Left ventricle myocardium inferior (tissue), 1 donor: Measurements from ENCODE around the gene ELMO1. TPM values are rescaled to one million over a fixed set of nuclear protein-coding genes. Genes with fewer than 3 reads are reported as not detected.

Source experiments
- DNase-seq: peaks from one replicate; pipeline ENCODE4 v3.0.0-alpha.2; 2020
- H3K27ac ChIP-seq: fragments of 200-600 bp; replicated peaks from 2 replicates; pipeline ENCODE4 v1.8.0; 2021
- H3K27me3 ChIP-seq: fragments of 200-600 bp; 2 replicates; pipeline ENCODE4 v1.8.0; 2021; ENCODE audit warnings: low read depth
- H3K36me3 ChIP-seq: fragments of 200-600 bp; 2 replicates; pipeline ENCODE4 v1.8.0; 2021
- H3K4me1 ChIP-seq: fragments of 200-600 bp; 2 replicates; pipeline ENCODE4 v1.8.0; 2021
- H3K4me3 ChIP-seq: fragments of 200-600 bp; 2 replicates; pipeline ENCODE4 v1.8.0; 2021; ENCODE audit warnings: mild to moderate bottlenecking, moderate library complexity
- H3K9me3 ChIP-seq: fragments of 200-600 bp; replicated peaks from 2 replicates; pipeline ENCODE4 v1.8.0; 2021
- intact Hi-C: fragments of 100-400 bp; cut with micrococcal nuclease; formaldehyde crosslinking; loops from one replicate; pipeline ENCODE4 v1.11.0; 2022
- total RNA-seq: library from RNA; stranded (reverse); fragmentation: NEBNext Ultra II Directional; extraction: Animal tissue kit (Norgen Biotek cat#: 25700); gene quantifications from one replicate; pipeline ENCODE4 v1.2.1, GENCODE V29; 2021
- TF ChIP-seq, protein P1 (sequence below): fragments of 200-600 bp; IDR thresholded peaks from 2 replicates; pipeline ENCODE4 v1.8.0; 2021; ENCODE audit warnings: antibody characterized with exemption, mild to moderate bottlenecking, borderline replicate concordance
- donor health status: DM: no; HTN: yes; CAD: no; lungs with severe emphysema.

The ELMO1 gene
- total RNA-seq, 1 donor from 2014 or later, result 10.0 TPM

DNA sequence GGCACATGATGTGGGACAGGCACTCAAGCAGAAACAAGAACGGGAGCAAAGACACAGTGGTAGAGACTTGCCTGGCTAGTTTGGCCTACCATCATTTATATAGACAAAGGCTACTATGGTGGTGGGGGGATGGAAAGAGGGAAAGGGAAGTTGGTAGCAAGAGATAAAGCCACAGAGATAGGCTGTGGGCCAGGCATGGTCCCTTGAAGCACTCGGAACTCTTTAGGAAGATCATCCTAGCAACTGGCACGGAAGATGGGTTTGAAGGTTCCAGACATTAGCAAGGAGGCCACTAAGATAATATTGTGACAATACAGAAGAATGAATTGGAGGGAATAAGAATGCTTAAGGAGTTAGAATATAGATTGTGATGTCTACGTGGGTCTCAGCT is 319.6 kb downstream of the ELMO1 start:
- Histone ChIP-seq H3K4me3 (no peak overlapping the region), H3K9me3 (peaks cover 8% of the 10 kb centered on the region), H3K36me3 (peaks cover 6% of the 10 kb centered on the region), H3K4me1 (peaks cover 15% of the 10 kb centered on the region), H3K27me3 (no peaks in the 10 kb centered on the region), H3K27ac (no peak overlapping the region)
- intact Hi-C loops, result no loop called here
- DNase-seq, result no peak
- TF ChIP-seq, protein P1, sequence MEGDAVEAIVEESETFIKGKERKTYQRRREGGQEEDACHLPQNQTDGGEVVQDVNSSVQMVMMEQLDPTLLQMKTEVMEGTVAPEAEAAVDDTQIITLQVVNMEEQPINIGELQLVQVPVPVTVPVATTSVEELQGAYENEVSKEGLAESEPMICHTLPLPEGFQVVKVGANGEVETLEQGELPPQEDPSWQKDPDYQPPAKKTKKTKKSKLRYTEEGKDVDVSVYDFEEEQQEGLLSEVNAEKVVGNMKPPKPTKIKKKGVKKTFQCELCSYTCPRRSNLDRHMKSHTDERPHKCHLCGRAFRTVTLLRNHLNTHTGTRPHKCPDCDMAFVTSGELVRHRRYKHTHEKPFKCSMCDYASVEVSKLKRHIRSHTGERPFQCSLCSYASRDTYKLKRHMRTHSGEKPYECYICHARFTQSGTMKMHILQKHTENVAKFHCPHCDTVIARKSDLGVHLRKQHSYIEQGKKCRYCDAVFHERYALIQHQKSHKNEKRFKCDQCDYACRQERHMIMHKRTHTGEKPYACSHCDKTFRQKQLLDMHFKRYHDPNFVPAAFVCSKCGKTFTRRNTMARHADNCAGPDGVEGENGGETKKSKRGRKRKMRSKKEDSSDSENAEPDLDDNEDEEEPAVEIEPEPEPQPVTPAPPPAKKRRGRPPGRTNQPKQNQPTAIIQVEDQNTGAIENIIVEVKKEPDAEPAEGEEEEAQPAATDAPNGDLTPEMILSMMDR, result no peak

DNA sequence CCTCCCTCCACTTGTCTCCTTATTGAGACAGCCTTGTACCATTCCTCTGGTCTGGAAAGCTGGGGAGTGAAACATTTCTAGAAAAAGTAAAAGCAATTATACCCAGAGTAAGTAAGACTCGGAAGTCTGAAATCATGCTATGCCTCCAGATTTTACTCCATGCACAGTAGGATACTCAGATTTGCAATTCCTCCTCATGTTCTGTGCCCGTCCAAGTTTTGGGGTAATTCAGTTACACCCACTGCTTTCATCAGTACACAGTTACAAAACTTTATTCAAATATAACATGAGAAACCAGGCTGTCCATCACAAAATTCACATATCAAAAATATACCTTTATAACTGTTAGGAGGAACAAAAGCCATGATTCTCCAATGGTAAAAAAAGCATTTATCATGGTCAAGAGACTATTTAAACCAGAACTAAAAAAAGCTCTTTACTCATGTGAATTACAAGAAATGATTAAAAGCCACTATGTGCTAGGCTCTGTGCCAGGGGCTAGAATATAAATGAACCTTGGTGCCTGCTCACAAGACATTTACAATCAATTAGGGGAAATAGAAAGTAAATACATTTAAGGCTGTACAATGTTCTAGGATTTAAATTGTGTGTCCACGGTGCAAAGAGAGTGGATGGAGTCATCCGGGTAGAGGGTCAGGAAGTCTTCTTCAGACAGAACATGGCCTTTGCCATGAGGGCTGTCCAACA is 320.2 kb downstream of the ELMO1 start:
- peaks cover 8% of the 10 kb centered on the region for H3K9me3 ChIP-seq
- H3K4me1 ChIP-seq, result peaks cover 15% of the 10 kb centered on the region
- no peak for DNase-seq
- H3K36me3 ChIP-seq, result peaks cover 6% of the 10 kb centered on the region
- intact Hi-C loops, result no loop called here
- no peaks in the 10 kb centered on the region for H3K27me3 ChIP-seq
- TF ChIP-seq, protein P1, result no peak
- H3K4me3 ChIP-seq, result no peak overlapping the region
- H3K27ac ChIP-seq, result no peak overlapping the region

DNA sequence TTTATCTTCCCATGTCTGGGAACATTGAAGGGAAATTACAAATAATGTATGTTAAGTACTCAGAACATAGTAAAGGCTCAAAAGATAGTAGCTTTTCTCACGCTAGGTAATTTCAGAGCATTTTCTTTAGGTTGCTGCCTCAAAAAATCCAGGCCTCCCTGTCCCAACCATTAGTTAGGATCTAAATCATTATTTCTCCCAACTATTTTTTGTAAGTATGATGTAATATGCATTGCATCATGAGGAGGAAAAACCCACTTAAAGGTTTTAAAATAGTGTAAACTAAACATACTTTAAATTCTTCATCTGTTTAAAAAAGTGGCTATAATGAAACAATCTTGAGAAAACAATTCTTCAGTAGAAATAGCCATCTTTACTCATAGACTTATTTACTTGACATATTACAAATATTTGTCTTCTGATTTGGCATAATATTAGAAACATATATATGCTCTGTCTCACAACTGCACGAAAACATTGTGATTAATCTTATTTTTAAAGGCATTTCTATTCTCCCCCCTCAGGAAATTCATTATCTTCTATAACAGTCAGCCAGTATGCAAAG is 329.3 kb downstream of the ELMO1 start:
- TF ChIP-seq, protein P1, result no peak

DNA sequence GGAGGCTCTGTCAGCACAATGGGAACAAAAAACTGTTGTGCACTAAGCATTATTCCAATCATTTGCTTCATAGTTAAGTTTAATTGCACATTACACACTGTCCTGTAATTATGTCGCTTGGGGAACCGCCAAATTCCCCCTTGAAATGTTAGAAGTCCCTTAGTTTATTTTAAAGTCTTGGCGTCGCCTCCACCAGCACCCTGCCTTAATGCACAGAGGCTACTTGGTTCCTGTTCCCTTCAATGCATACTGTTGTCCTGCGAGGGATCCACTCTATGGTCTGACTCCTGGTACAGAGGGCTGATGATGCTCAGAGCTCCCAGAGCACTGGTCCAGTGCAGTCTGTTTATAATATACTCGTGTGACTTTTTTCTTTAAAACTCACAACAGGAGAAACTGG is 330.7 kb downstream of the ELMO1 start:
- Histone ChIP-seq H3K36me3 (no peaks in the 10 kb centered on the region), H3K4me1 (peaks cover 4% of the 10 kb centered on the region), H3K4me3 (no peak overlapping the region), H3K9me3 (no peaks in the 10 kb centered on the region), H3K27ac (no peak overlapping the region), H3K27me3 (peaks cover 6% of the 10 kb centered on the region)
- DNase-seq, result no peak
- intact Hi-C loops, result no loop called here
- TF ChIP-seq, protein P1, result no peak

More for the DNA sequence above, 329.3 kb downstream of the ELMO1 start:
- Histone ChIP-seq H3K27ac (no peak overlapping the region), H3K27me3 (peaks cover 6% of the 10 kb centered on the region), H3K9me3 (no peaks in the 10 kb centered on the region), H3K4me3 (no peak overlapping the region), H3K36me3 (no peaks in the 10 kb centered on the region), H3K4me1 (peaks cover 4% of the 10 kb centered on the region)
- DNase-seq, result no peak
- intact Hi-C loops, result no loop called here

DNA sequence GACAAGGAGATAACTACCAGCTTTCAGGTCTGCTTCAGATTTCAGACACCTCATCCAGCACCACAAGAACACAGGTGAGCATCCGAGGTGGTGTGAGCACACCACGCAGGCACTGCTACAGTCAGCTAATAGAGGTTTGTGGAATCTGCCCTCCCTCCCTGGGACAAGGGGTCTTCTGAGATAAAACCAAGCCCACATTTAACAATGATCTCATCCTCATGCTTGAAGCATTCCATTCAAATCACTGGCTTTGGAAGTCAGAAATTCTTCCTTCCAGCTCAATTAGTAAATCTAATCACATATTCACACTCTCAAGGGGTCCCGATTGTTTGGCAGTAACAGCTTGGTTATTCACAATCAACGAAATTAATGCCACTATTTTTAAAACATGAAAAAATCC is 331.4 kb downstream of the ELMO1 start:
- peaks cover 4% of the 10 kb centered on the region for H3K4me1 ChIP-seq

More for the DNA sequence above, 331.4 kb downstream of the ELMO1 start:
- Histone ChIP-seq H3K27ac (no peak overlapping the region), H3K36me3 (no peaks in the 10 kb centered on the region), H3K27me3 (peaks cover 6% of the 10 kb centered on the region), H3K9me3 (no peaks in the 10 kb centered on the region), H3K4me3 (no peak overlapping the region)
- intact Hi-C loops, result no loop called here
- TF ChIP-seq, protein P1, result no peak
- no peak for DNase-seq
